ENCODE data around the gene DCXR. TPM values are rescaled to one million over a fixed set of nuclear protein-coding genes. Genes with fewer than 3 reads are reported as not detected.

DCXR gene
- total and polyA plus RNA-seq, 11 donors = 139 to 312 (median 200) TPM

- WGBS, 4 donors = 67 to 75% (median 67%) methylated on average over 14 to 16 of the region's 16 CpGs
- Histone ChIP-seq H3K27me3 (no peaks in the 10 kb centered on the region), H3K4me1 (peaks cover 0 to 33% (median 8%) of the 10 kb centered on the region in 12 donors), H3K27ac (peak overlapping the region; percentile 67 to 96 (median 90)), H3K9me3 (no peaks in the 10 kb centered on the region), H3K4me3 (no peak overlapping the region), H3K36me3 (peaks cover 0 to 26% (median 6%) of the 10 kb centered on the region in 9 donors)
- DNase-seq (peak in 4 of 5 donors; percentile 55 to 76 (median 64)), ATAC-seq (peak; percentile 53 to 74 (median 66))
- no peak for TF ChIP-seq CTCF (IDR thresholded peaks at IDR 0.05)
- TF ChIP-seq POLR2A (IDR thresholded peaks at IDR 0.05) = no peak
- intact Hi-C loops (cut with DNase I) = no loop called here
Measured at GRCh38 chr17:82013772-82014321, 23.6 kb downstream of the DCXR start.

DNA sequence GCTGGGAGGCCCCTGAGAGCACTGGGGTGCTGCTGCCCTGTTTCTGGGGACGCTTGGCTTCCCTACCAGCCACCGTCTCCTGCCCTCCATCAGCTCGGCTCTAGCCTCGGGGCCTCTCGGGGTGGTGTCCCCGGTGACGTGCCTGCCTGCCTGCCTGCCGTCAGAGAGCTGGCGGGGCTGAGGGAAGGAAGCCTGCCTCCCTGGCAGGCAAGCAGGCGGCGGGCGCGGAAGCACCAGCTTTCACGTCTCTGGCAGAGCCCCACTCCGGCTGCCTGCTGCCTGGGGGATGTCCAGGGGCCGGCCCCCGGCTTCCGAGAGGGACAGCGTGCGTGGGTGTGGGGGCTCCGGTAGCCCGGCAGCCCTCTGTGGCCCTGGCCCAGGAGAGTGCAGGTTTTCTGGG is 24.2 kb downstream of the DCXR start:
- 46 to 61% (median 53%) methylated on average over 19 to 22 of the region's 22 CpGs for WGBS, 4 donors
- Histone ChIP-seq H3K27ac (peak overlapping the region; percentile 67 to 96 (median 90)), H3K4me1 (peaks cover 0 to 38% (median 10%) of the 10 kb centered on the region in 12 donors), H3K4me3 (no peak overlapping the region), H3K27me3 (no peaks in the 10 kb centered on the region), H3K9me3 (no peaks in the 10 kb centered on the region), H3K36me3 (peaks cover 0 to 21% (median under 1%) of the 10 kb centered on the region in 9 donors)
- intact Hi-C loops (cut with DNase I) = no loop called here
- DNase-seq = peak in 4 of 5 donors; percentile 42 to 81 (median 62)
- TF ChIP-seq POLR2A (IDR thresholded peaks at IDR 0.05) (no peak), CTCF (IDR thresholded peaks at IDR 0.05) (no peak)
- peak; percentile 22 to 78 (median 69) for ATAC-seq

DNA sequence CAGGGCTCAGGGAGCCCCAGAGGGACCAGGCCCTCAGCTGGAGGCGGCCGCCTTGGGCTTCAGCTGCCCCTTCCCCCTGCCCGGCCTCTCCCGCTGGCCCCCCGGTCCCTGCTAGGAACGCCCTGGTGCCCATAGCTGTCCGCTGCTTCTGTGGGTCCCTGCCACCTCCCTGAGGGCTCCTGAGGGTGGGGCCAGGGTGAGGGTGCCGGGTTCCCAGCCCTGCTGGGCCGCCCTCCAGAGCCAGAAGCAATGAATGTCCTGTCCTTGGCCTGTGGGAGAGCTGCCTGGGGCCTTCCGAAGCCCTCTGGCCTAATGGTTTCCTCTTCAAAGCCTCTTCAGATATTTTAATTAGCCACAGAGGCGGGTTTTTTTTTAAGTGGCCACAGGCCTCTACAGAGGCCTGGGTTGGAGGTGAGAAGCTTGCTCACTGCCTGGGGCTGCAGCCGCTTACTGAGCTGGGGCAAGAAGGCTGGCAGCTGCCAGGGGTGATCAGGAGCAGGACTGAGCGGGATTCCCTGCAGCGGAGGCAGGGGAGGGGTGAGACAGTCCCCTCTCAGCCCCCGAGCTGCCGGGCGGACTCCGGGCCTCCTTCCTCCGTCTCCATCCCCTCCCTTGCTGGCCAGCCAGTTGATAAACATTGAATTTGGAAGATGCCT is 24.7 kb downstream of the DCXR start:
- ATAC-seq (peak; percentile 38 to 60 (median 41)), DNase-seq (peak in 2 of 5 donors; percentile 56 to 68)
- peaks cover 0 to 16% (median 0%) of the 10 kb centered on the region in 9 donors for H3K36me3 ChIP-seq
- TF ChIP-seq CTCF (IDR thresholded peaks at IDR 0.05) = no peak
- no peak for TF ChIP-seq POLR2A (IDR thresholded peaks at IDR 0.05)
- no peak overlapping the region for H3K4me3 ChIP-seq
- intact Hi-C loops (cut with DNase I) = no loop called here
- no peaks in the 10 kb centered on the region for H3K9me3 ChIP-seq
- peak overlapping the region; percentile 67 to 96 (median 90) for H3K27ac ChIP-seq
- 67 to 82% (median 73%) methylated on average over 17 to 19 of the region's 19 CpGs for WGBS, 4 donors
- H3K4me1 ChIP-seq = peaks cover 0 to 43% (median 10%) of the 10 kb centered on the region in 12 donors
- H3K27me3 ChIP-seq = no peaks in the 10 kb centered on the region

- no peak for DNase-seq
- Histone ChIP-seq H3K27ac (peak overlapping the region; percentile 67 to 96 (median 90)), H3K9me3 (no peaks in the 10 kb centered on the region), H3K4me3 (no peak overlapping the region), H3K4me1 (peaks cover 0 to 48% (median 12%) of the 10 kb centered on the region in 12 donors), H3K36me3 (peaks cover 0 to 11% (median 0%) of the 10 kb centered on the region in 9 donors), H3K27me3 (no peaks in the 10 kb centered on the region)
- 75 to 82% (median 78%) methylated on average over 16 to 20 of the region's 20 CpGs for WGBS, 4 donors
- no peak for ATAC-seq
- TF ChIP-seq CTCF (IDR thresholded peaks at IDR 0.05) (no peak), POLR2A (IDR thresholded peaks at IDR 0.05) (no peak)
- intact Hi-C loops (cut with DNase I) = no loop called here
Measured at GRCh38 chr17:82012261-82012639, 25.2 kb downstream of the DCXR start.

All from heart left ventricle (tissue), 16 donors.